ENCODE data around the gene SLC7A8.
"Not testable (repeated sequence)": the region's sequence is repeated elsewhere in the genome, so short reads cannot be mapped to it uniquely, and the experiment has no call there.

The SLC7A8 gene

GRCh38 chr14:23196487-23196886 lies 13.0 kb upstream of the SLC7A8 start:
- H3K36me3 Mint-ChIP-seq (ENCODE audit: low read depth); H3K27ac Mint-ChIP-seq; H3K4me1 Mint-ChIP-seq (ENCODE audit: low read depth); H3K4me3 Mint-ChIP-seq; H3K27me3 Mint-ChIP-seq (ENCODE audit: low read depth); H3K9me3 Mint-ChIP-seq: not testable (repeated sequence)

GRCh38 chr14:23195552-23196101 lies 12.2 kb upstream of the SLC7A8 start:
- no peaks in the 10 kb centered on the region for H3K4me1 Mint-ChIP-seq (ENCODE audit: low read depth)
- H3K9me3 Mint-ChIP-seq: no peaks in the 10 kb centered on the region
- H3K27ac Mint-ChIP-seq: no peak overlapping the region
- H3K36me3 Mint-ChIP-seq (ENCODE audit: low read depth): no peaks in the 10 kb centered on the region
- no peak overlapping the region for H3K4me3 Mint-ChIP-seq
- H3K27me3 Mint-ChIP-seq (ENCODE audit: low read depth): peaks cover 8% of the 10 kb centered on the region

- Mint-ChIP-seq H3K4me1 (ENCODE audit: low read depth) (no peaks in the 10 kb centered on the region), H3K9me3 (no peaks in the 10 kb centered on the region), H3K4me3 (no peak overlapping the region), H3K36me3 (ENCODE audit: low read depth) (no peaks in the 10 kb centered on the region), H3K27me3 (ENCODE audit: low read depth) (peaks cover 12% of the 10 kb centered on the region), H3K27ac (no peak overlapping the region)
Measured at GRCh38 chr14:23193432-23193831, 10.0 kb upstream of the SLC7A8 start.

- Mint-ChIP-seq H3K9me3 (no peaks in the 10 kb centered on the region), H3K4me1 (ENCODE audit: low read depth) (no peaks in the 10 kb centered on the region), H3K4me3 (no peak overlapping the region), H3K27me3 (ENCODE audit: low read depth) (peaks cover 17% of the 10 kb centered on the region), H3K36me3 (ENCODE audit: low read depth) (no peaks in the 10 kb centered on the region), H3K27ac (no peak overlapping the region)
Measured at GRCh38 chr14:23187925-23188324, 4.5 kb upstream of the SLC7A8 start.

- H3K27me3 Mint-ChIP-seq (ENCODE audit: low read depth): peaks cover 17% of the 10 kb centered on the region
- no peak overlapping the region for H3K27ac Mint-ChIP-seq
- no peaks in the 10 kb centered on the region for H3K4me1 Mint-ChIP-seq (ENCODE audit: low read depth)
- H3K36me3 Mint-ChIP-seq (ENCODE audit: low read depth): no peaks in the 10 kb centered on the region
- H3K9me3 Mint-ChIP-seq: no peaks in the 10 kb centered on the region
- no peak overlapping the region for H3K4me3 Mint-ChIP-seq
Measured at GRCh38 chr14:23186913-23187654, 3.6 kb upstream of the SLC7A8 start.

GRCh38 chr14:23185063-23185462 lies 1.6 kb upstream of the SLC7A8 start:
- Mint-ChIP-seq H3K9me3 (no peaks in the 10 kb centered on the region), H3K27ac (no peak overlapping the region), H3K4me3 (no peak overlapping the region), H3K27me3 (ENCODE audit: low read depth) (peaks cover 15% of the 10 kb centered on the region), H3K36me3 (ENCODE audit: low read depth) (no peaks in the 10 kb centered on the region), H3K4me1 (ENCODE audit: low read depth) (no peaks in the 10 kb centered on the region)

- H3K4me3 Mint-ChIP-seq: no peak overlapping the region
- no peaks in the 10 kb centered on the region for H3K4me1 Mint-ChIP-seq (ENCODE audit: low read depth)
- H3K9me3 Mint-ChIP-seq: no peaks in the 10 kb centered on the region
- H3K27me3 Mint-ChIP-seq (ENCODE audit: low read depth): peaks cover 15% of the 10 kb centered on the region
- no peaks in the 10 kb centered on the region for H3K36me3 Mint-ChIP-seq (ENCODE audit: low read depth)
- H3K27ac Mint-ChIP-seq: no peak overlapping the region
Measured at GRCh38 chr14:23183158-23183470, 346 bp downstream of the SLC7A8 start.

- no peaks in the 10 kb centered on the region for H3K36me3 Mint-ChIP-seq (ENCODE audit: low read depth)
- H3K27ac Mint-ChIP-seq: no peak overlapping the region
- H3K27me3 Mint-ChIP-seq (ENCODE audit: low read depth): peaks cover 21% of the 10 kb centered on the region
- no peaks in the 10 kb centered on the region for H3K9me3 Mint-ChIP-seq
- H3K4me3 Mint-ChIP-seq: no peak overlapping the region
- H3K4me1 Mint-ChIP-seq (ENCODE audit: low read depth): no peaks in the 10 kb centered on the region
Measured at GRCh38 chr14:23182372-23183157, 895 bp downstream of the SLC7A8 start.

- Mint-ChIP-seq H3K4me1 (ENCODE audit: low read depth) (no peaks in the 10 kb centered on the region), H3K27ac (no peak overlapping the region)
Measured at GRCh38 chr14:23181946-23182345, 1.5 kb downstream of the SLC7A8 start.

GRCh38 chr14:23181453-23181852 lies 2.0 kb downstream of the SLC7A8 start:
- Mint-ChIP-seq H3K4me3 (no peak overlapping the region), H3K9me3 (no peaks in the 10 kb centered on the region), H3K4me1 (ENCODE audit: low read depth) (no peaks in the 10 kb centered on the region), H3K27ac (no peak overlapping the region), H3K27me3 (ENCODE audit: low read depth) (peaks cover 24% of the 10 kb centered on the region), H3K36me3 (ENCODE audit: low read depth) (no peaks in the 10 kb centered on the region)

More at GRCh38 chr14:23181946-23182345, 1.5 kb downstream of the SLC7A8 start:
- Mint-ChIP-seq H3K36me3 (ENCODE audit: low read depth) (no peaks in the 10 kb centered on the region), H3K9me3 (no peaks in the 10 kb centered on the region), H3K4me3 (no peak overlapping the region), H3K27me3 (ENCODE audit: low read depth) (peaks cover 24% of the 10 kb centered on the region)

GRCh38 chr14:23177181-23177580 lies 6.3 kb downstream of the SLC7A8 start:
- H3K4me1 Mint-ChIP-seq (ENCODE audit: low read depth): no peaks in the 10 kb centered on the region
- no peak overlapping the region for H3K27ac Mint-ChIP-seq
- H3K9me3 Mint-ChIP-seq: no peaks in the 10 kb centered on the region
- no peaks in the 10 kb centered on the region for H3K36me3 Mint-ChIP-seq (ENCODE audit: low read depth)
- peaks cover 34% of the 10 kb centered on the region for H3K27me3 Mint-ChIP-seq (ENCODE audit: low read depth)
- H3K4me3 Mint-ChIP-seq: no peak overlapping the region

- Mint-ChIP-seq H3K27me3 (ENCODE audit: low read depth) (peaks cover 41% of the 10 kb centered on the region), H3K9me3 (no peaks in the 10 kb centered on the region), H3K4me1 (ENCODE audit: low read depth) (no peaks in the 10 kb centered on the region), H3K27ac (no peak overlapping the region), H3K36me3 (ENCODE audit: low read depth) (no peaks in the 10 kb centered on the region), H3K4me3 (no peak overlapping the region)
Measured at GRCh38 chr14:23175823-23176222, 7.6 kb downstream of the SLC7A8 start.

GRCh38 chr14:23174296-23175184 lies 8.9 kb downstream of the SLC7A8 start:
- H3K4me3 Mint-ChIP-seq: no peak overlapping the region
- peaks cover 41% of the 10 kb centered on the region for H3K27me3 Mint-ChIP-seq (ENCODE audit: low read depth)
- H3K27ac Mint-ChIP-seq: no peak overlapping the region
- no peaks in the 10 kb centered on the region for H3K36me3 Mint-ChIP-seq (ENCODE audit: low read depth)
- no peaks in the 10 kb centered on the region for H3K9me3 Mint-ChIP-seq
- no peaks in the 10 kb centered on the region for H3K4me1 Mint-ChIP-seq (ENCODE audit: low read depth)

GRCh38 chr14:23173796-23174195 lies 9.7 kb downstream of the SLC7A8 start:
- H3K4me1 Mint-ChIP-seq (ENCODE audit: low read depth): no peaks in the 10 kb centered on the region
- no peaks in the 10 kb centered on the region for H3K9me3 Mint-ChIP-seq
- no peaks in the 10 kb centered on the region for H3K36me3 Mint-ChIP-seq (ENCODE audit: low read depth)
- peaks cover 36% of the 10 kb centered on the region for H3K27me3 Mint-ChIP-seq (ENCODE audit: low read depth)
- H3K4me3 Mint-ChIP-seq: no peak overlapping the region
- H3K27ac Mint-ChIP-seq: no peak overlapping the region
